GM21576 (cell line): ENCODE results near the gene GSN.

ENCODE experiments used
- ATAC-seq: cut with Tn5 transposase; IDR thresholded peaks from one replicate; pipeline ENCODE4 v1.9.1; 2021; ENCODE audit warnings: mild to moderate bottlenecking, moderate library complexity; ENCODE audit not compliant: unreplicated experiment

Gene GSN

DNA sequence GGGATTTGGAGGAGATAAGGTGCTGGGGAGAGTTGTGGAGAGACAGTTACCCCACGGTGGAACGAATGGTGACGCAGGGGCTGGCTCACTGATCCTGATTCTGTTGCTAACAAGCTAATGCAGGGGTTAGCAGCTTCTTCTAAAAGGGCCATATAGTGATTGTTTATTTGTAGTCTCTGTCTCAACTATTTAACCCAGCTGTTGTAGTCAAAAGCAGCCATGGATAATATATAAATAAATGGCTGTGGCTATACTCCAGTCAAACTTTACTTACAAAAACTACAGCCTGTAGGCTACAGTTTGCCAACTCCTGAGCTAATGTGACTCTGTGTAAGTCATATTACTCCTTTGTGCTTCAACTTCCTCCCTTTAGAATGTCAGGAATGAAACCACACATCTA is 80.3 kb downstream of the GSN start:
- ATAC-seq: no peak

GRCh38 chr9:121349009-121349408 is 81.0 kb downstream of the GSN start:
- no peak for ATAC-seq

DNA sequence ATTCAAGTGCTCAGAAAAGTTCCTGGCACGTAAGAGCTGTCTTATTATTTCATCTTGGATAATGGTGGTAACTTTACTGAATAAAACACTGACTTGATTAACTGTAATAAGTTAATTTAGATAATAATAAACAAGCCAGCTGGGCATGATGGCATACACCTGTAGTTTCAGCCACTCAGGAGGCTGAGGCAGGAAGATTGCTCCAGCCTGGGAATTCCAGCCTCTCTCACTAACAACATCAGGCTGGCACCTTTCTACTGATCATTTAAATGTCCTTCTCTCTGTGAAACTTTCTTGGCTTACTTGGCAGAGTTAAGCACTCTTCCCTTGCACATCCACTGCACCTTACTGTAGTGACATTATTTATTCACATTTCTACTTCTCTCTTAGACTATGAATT is 82.1 kb downstream of the GSN start:
- no peak for ATAC-seq

GRCh38 chr9:121350993-121351561 is 83.1 kb downstream of the GSN start:
- no peak for ATAC-seq

DNA sequence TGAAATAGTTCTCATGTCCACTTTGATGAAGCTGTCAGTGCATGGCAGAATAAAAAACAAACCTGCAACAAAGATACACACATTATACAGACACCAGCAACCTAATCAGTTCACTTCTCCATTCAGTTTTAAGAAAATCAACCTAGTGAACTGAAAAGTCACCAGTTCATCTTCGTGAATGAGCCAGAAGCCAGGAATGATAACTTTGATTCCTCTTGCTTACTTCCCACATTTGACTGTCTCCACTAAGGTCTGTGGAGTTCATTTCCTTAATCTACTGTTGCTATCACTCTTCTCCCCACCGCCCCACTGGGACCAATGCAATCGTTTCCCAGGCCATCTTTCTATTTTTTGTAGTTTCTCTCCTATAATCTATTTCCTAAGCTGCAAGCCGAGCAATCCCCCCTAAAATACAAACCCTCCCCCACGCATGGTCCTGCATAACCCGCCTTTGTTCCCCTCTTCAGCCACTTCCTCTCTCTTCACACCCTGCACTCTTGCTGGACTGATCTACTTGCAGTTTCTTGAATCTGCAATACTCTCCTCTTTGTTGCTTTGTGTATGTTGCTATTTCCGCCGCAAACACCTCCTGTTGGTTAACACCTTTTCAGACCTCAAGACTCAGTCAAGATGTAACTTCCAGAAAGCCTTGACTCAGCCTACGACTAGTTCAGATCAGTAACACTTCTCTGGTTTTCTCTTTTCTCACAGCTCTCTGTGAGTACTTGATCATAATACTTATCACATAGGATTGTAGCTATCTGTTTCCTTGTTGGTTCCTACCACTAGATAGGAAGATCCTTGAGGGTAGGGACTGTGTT is 85.5 kb downstream of the GSN start:
- ATAC-seq: peak; percentile 89

DNA sequence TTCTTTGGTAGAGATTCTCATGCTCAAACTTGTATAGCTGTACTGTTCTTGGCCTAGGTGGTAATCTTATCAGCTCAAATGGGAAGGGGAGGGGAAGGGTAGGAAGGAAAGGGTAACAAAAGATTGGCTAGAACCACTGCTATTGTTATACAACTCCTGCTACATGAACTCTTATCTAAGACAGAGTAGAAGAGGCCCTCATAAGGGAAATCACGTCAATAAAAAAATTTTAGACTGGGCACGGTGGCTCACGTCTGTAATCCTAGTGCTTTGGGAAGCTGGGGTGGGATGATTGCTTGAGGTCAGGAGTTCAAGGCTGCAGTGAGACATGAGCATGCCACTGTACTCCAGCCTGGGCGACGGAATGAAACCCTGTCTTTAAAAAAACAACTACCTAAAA is 86.2 kb downstream of the GSN start:
- no peak for ATAC-seq

DNA sequence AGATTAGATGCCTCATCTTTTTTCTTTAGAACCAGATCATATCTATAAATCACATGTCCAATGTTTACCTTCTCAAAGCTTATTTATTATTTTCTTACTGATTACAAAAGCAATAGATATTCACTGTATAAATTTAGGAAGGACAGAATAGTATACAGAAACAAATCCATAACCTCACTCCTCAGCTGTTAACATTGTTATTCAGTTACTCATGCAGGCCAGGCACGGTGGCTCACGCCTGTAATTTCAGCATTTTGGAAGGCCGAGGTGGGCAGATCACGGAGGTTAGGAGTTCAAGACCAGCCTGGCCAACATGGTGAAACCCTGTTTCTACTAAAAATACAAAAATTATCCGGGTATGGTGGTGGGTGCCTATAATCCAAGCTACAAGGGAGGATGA is 86.8 kb downstream of the GSN start:
- no peak for ATAC-seq

- ATAC-seq: no peak
Measured at GRCh38 chr9:121357011-121357410, 89.0 kb downstream of the GSN start.

- no peak for ATAC-seq
Measured at GRCh38 chr9:121358751-121359150, 90.8 kb downstream of the GSN start.

DNA sequence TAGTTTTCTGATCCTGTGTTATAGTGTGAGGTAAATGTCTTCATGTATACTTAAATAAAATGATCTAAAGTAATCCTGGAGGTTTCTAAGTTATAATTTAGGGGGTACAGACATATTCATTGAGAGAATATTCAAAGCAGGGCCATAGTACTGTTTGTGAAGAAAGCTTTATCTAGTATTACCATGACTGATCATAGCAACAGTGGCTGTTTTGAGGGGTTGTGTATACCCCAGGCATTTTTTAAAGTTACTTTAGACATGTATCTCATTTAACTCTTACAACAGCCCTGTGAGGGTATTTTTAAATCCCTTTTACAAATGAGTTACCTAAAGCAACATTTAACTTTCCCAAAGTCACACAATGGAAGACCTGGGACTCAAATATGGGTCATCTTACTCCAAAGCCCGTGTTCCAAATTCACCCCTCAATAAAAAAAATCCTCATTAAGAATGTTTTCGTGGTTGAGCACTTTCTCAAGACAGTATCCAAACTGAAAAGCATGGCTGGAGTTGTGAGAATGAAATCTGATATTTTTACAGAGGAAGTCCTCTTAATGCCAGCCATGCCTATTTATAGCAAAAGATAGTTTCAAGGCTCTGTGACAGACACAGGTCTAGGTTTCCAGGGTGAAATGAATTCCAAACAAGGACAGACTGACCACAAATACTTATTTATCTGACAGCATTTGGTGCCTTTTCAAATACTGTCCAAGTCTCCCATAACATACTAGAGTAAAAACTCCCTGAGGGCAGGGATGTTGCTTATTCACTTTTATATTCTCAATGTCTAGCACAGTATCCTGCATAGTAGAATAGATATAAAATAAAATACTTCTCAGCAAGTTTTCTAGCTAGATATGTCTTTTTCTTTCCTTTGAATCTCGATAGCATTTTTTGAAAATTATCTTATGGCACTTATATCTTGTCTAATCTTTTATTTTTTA is 91.7 kb downstream of the GSN start:
- ATAC-seq: no peak

DNA sequence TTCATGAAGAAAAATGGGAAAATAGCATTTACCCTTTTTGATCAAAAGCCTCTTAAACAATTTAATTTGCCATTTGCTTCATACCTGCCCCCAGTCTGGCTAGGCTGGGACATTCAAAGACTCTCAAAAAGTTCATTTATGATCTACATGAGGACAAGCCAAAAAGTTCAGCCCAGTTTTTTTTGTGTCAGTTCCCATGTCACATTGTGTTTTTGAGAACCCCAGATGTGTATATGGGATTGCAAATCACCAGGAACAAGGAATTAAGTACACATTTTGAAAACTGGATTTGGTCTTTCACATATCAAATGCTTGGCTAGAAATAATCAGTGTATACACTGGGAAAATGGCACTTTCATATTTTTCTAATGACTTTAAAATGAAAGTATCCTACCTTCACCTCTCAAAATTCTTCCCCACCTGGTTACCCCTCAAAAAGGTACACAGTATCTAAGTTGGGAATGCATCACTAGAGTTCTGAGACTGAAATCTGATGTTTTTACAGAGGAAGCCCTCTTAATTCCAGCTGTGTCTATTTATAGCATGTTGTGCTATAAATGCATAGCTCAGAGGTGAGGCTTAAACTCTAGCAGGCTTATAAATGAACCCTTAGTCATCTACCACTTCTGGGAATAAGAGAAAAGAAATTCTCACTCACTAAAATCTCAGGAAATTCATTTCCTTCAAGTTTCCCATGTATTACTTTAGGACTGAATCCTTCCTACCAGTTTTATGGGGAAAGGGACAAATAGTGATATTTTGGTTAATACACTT is 92.8 kb downstream of the GSN start:
- no peak for ATAC-seq

GRCh38 chr9:121362813-121363621 is 95.1 kb downstream of the GSN start:
- ATAC-seq: no peak

- no peak for ATAC-seq
Measured at GRCh38 chr9:121363622-121363961, 95.6 kb downstream of the GSN start.

- no peak for ATAC-seq
Measured at GRCh38 chr9:121364077-121364476, 96.1 kb downstream of the GSN start.

- no peak for ATAC-seq
Measured at GRCh38 chr9:121364886-121365285, 96.9 kb downstream of the GSN start.

DNA sequence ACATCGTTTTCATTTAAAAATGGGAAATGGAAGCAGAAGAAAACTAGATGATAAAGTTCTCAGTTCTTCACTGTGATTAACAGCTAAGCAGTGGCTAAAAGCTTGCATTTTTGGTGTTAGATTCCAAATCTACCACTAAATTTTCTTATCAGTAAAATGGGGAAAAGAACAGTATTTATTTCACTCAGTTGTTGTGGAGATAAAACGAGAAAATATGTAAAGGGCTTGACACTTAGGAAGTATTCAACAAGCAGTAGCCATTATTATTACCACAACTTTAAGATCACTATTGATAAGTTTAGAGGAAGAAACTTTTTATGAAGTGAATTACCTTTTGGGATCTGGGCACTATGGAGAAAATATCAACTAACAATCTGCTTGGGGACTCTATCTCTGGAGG is 97.6 kb downstream of the GSN start:
- no peak for ATAC-seq

GRCh38 chr9:121366611-121367192 is 98.7 kb downstream of the GSN start:
- no peak for ATAC-seq

- ATAC-seq: no peak
Measured at GRCh38 chr9:121367306-121368137, 99.6 kb downstream of the GSN start.

DNA sequence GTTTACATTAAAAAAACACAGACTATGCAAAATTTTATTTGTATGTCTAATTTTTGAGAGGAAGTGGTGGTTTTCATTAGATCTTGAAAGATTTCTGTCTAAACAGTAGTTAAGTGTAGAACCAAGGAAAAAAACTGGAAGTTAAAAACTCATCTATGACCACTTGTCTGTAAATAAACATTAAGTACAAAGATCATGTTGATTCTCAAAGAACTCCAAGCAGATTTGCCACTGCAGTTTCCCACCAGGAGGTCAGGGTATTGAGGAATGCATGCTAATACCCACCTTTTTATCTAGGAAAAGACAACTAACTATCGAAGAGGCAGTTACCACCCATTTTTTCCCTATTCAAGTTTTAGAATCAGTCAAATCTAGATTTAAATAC is 100.2 kb downstream of the GSN start:
- ATAC-seq: no peak
